Smooth muscle cell (in vitro differentiated cells): ENCODE data around the gene ANKLE2. TPM values are rescaled to one million over a fixed set of nuclear protein-coding genes. Genes with fewer than 3 reads are reported as not detected.

Experiments used
- DNase-seq: peaks from one replicate; lab custom pipeline; 2025; ENCODE audit not compliant: unreplicated experiment; lab: John Stamatoyannopoulos, UW
- H2AFZ ChIP-seq: fragments of 200-600 bp; sonication (generic); 2 replicates; pipeline ENCODE4 v1.6.0; 2016; ENCODE audit warnings: antibody characterized with exemption, low read depth, mild to moderate bottlenecking
- H3F3A ChIP-seq: fragments of 200-600 bp; sonication (generic); 2 replicates; pipeline ENCODE4 v1.6.0; 2017; ENCODE audit warnings: antibody characterized with exemption, low read depth
- H3K27ac ChIP-seq: fragments of 200-600 bp; sonication (generic); 2 replicates; pipeline ENCODE4 v1.5.1; 2016; ENCODE audit warnings: low read depth, mild to moderate bottlenecking
- H3K27me3 ChIP-seq: fragments of 200-600 bp; sonication (generic); 2 replicates; pipeline ENCODE4 v1.6.1; 2016; ENCODE audit warnings: low read depth, mild to moderate bottlenecking
- H3K36me3 ChIP-seq: fragments of 200-600 bp; sonication (generic); 2 replicates; pipeline ENCODE4 v1.5.1; 2016; ENCODE audit warnings: low read depth
- H3K4me1 ChIP-seq: fragments of 200-600 bp; sonication (generic); 2 replicates; pipeline ENCODE4 v1.5.1; 2016; ENCODE audit warnings: low read depth
- H3K4me2 ChIP-seq: fragments of 200-600 bp; sonication (generic); 2 replicates; pipeline ENCODE4 v1.6.0; 2016; ENCODE audit warnings: mild to moderate bottlenecking
- H3K4me3 ChIP-seq: fragments of 200-600 bp; sonication (generic); 2 replicates; pipeline ENCODE4 v1.5.1; 2016; ENCODE audit warnings: mild to moderate bottlenecking
- H3K79me2 ChIP-seq: fragments of 200-600 bp; sonication (generic); 2 replicates; pipeline ENCODE4 v1.6.0; 2016; ENCODE audit warnings: low read depth, mild to moderate bottlenecking
- H3K9ac ChIP-seq: fragments of 200-600 bp; sonication (generic); 2 replicates; pipeline ENCODE4 v1.6.0; 2016; ENCODE audit warnings: low read depth
- H3K9me3 ChIP-seq: fragments of 200-600 bp; sonication (generic); replicated peaks from 2 replicates; pipeline ENCODE4 v1.5.1; 2016; ENCODE audit warnings: low read depth
- H4K20me1 ChIP-seq: fragments of 200-600 bp; sonication (generic); 2 replicates; pipeline ENCODE4 v1.6.0; 2016; ENCODE audit warnings: low read depth
- CTCF ChIP-seq: fragments of 200-600 bp; sonication (generic); IDR thresholded peaks from 2 replicates; pipeline ENCODE4 v1.5.1; 2017; ENCODE audit warnings: borderline replicate concordance, mild to moderate bottlenecking, antibody characterized with exemption; ENCODE audit not compliant: insufficient read depth, poor library complexity, severe bottlenecking
- WGBS: methylation state at CpG from one replicate; pipeline ENCODE4 v1.1.7; 2016; ENCODE audit warnings: low lambda C conversion rate; 5-methylcytosine and 5-hydroxymethylcytosine counted together
- polyA plus RNA-seq: library from polyadenylated mRNA; unstranded; fragments of >200 nt; fragmentation: Nextera tagmentation; extraction: Ambion mirVana; gene quantifications from 2 replicates; pipeline ENCODE4 v1.2.1, GENCODE V29; 2016
- total RNA-seq: library from RNA; depleted of rRNA; stranded (reverse); fragments of >200 nt; gene quantifications from 2 replicates; pipeline ENCODE4 v1.2.3, GENCODE V29; 2014

The ANKLE2 gene
- total and polyA plus RNA-seq, 2 experiments from 2014 or later, result 56.4 to 94.8 TPM

- H3K27ac ChIP-seq, result no peak within 1 kb of the TSS
- under 1% methylated on average over 87 of the region's 134 CpGs for WGBS
- peak; percentile 81 for DNase-seq
Measured at GRCh38 chr12:132687211-132688164, 74.1 kb downstream of the ANKLE2 start, which contains the start of the genes POLE and PXMP2. Gene POLE, minus strand, starts transcription at chr12:132687342. Its CDS starts 27 bp downstream, at chr12:132687315. Gene PXMP2, plus strand, starts transcription at chr12:132687587. Its CDS starts 84 bp downstream, at chr12:132687671.

GRCh38 chr12:132686825-132687210 is 74.8 kb downstream of the ANKLE2 start:
- Histone ChIP-seq H3K79me2 (peaks cover 29% of the 10 kb centered on the region), H3K4me2 (peak overlapping the region; percentile 96), H3K36me3 (no peaks in the 10 kb centered on the region), H3K9me3 (no peaks in the 10 kb centered on the region), H2AFZ (peak overlapping the region; percentile 24), H3K9ac (peak overlapping the region; percentile 60), H3K27ac (no peak overlapping the region), H4K20me1 (peaks cover 9% of the 10 kb centered on the region), H3F3A (no peaks in the 10 kb centered on the region), H3K27me3 (peaks cover 6% of the 10 kb centered on the region), H3K4me1 (no peaks in the 10 kb centered on the region), H3K4me3 (peak overlapping the region; percentile 84)
- WGBS, result under 1% methylated on average over 25 of the region's 55 CpGs
- no peak for TF ChIP-seq CTCF
- DNase-seq, result peak; percentile 51

More at GRCh38 chr12:132687211-132688164, 74.1 kb downstream of the ANKLE2 start, which contains the start of the genes POLE and PXMP2:
- H3K27me3 ChIP-seq, result peaks cover 6% of the 10 kb centered on the region
- no peaks in the 10 kb centered on the region for H3K9me3 ChIP-seq
- H3K4me2 ChIP-seq, result peak within 1 kb of the TSS; percentile 96
- H3K79me2 ChIP-seq, result peaks cover 28% of the 10 kb centered on the region
- H2AFZ ChIP-seq, result peak within 1 kb of the TSS; percentile 24
- peak within 1 kb of the TSS; percentile 84 for H3K4me3 ChIP-seq
- H3F3A ChIP-seq, result no peaks in the 10 kb centered on the region
- no peak for TF ChIP-seq CTCF
- H3K9ac ChIP-seq, result peak within 1 kb of the TSS; percentile 60
- no peaks in the 10 kb centered on the region for H3K36me3 ChIP-seq
- H4K20me1 ChIP-seq, result peaks cover 9% of the 10 kb centered on the region
- no peaks in the 10 kb centered on the region for H3K4me1 ChIP-seq

DNA sequence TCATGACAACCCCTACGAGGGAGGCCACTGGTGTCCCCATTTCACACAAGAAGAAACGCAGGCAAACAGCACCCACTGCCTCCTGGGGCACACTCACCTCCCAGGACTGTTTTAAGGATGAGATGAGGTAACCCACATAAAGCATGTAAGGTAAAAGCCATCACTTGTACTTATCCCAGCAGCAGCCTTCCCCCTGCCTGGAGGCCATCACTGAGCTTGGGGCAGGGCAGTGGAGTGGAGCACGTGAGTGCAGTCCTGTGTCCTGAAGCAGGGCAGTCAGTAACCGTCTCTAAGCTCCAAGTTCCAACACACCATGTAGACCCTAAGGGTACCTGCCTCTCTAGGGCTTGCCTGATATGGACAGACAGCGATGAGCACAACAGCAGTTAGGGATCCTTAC is 76.2 kb downstream of the ANKLE2 start:
- Histone ChIP-seq H3K79me2 (peaks cover 39% of the 10 kb centered on the region), H3K36me3 (no peaks in the 10 kb centered on the region), H3K9ac (no peak overlapping the region), H3K27me3 (peaks cover 6% of the 10 kb centered on the region), H3K4me1 (no peaks in the 10 kb centered on the region), H2AFZ (no peak overlapping the region), H3K9me3 (no peaks in the 10 kb centered on the region), H3F3A (no peaks in the 10 kb centered on the region), H4K20me1 (peaks cover 21% of the 10 kb centered on the region), H3K4me2 (no peak overlapping the region), H3K4me3 (no peak overlapping the region), H3K27ac (no peak overlapping the region)
- 74% methylated on average over 5 of the region's 5 CpGs for WGBS
- DNase-seq, result no peak
- TF ChIP-seq CTCF, result no peak
